Measurements from ENCODE around the gene THADA. TPM values are rescaled to one million over a fixed set of nuclear protein-coding genes. Genes with fewer than 3 reads are reported as not detected.

Gene THADA
- total RNA-seq, 1 donor from 2014 or later: 11.0 TPM

GRCh38 chr2:43405829-43406228, 190.0 kb downstream of the THADA start:
- TF ChIP-seq CTCF (conservative IDR thresholded peaks at IDR 0.05; ENCODE audit: low read depth, low read length): no peak
- H3K4me3 ChIP-seq (ENCODE audit: low read depth, low read length): no peak overlapping the region

DNA sequence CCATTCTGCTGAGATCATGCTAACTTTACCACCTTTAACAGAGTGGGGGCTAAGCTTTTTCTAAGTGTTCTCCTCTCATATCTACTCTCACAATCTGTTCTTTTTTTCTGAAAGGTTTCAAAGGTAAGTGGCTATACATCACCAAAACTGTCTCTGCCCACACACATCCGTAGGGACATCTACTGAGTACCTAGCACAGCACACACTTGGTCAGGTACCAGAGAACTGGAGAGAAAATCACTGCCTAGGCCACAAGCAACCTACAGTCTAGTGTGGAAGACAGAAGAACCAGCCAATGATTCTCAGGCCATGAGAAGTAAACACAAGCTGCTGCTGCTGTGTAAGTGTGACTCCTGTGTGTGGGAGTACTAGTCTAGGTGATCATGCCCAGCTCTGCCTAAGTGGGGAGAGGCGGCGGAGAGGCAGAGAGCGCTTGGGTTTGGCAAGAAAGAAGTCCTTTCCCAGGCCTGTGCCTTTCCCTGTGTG, 193.3 kb downstream of the THADA start:
- TF ChIP-seq CTCF (conservative IDR thresholded peaks at IDR 0.05; ENCODE audit: low read depth, low read length): no peak
- H3K4me3 ChIP-seq (ENCODE audit: low read depth, low read length): no peak overlapping the region
- no peak for DNase-seq (ENCODE audit: low read depth)

More at GRCh38 chr2:43405829-43406228, 190.0 kb downstream of the THADA start:
- DNase-seq (ENCODE audit: low read depth): no peak

GRCh38 chr2:43402002-43402401, 193.8 kb downstream of the THADA start:
- no peak for TF ChIP-seq CTCF (conservative IDR thresholded peaks at IDR 0.05; ENCODE audit: low read depth, low read length)
- H3K4me3 ChIP-seq (ENCODE audit: low read depth, low read length): no peak overlapping the region
- no peak for DNase-seq (ENCODE audit: low read depth)

- TF ChIP-seq CTCF (conservative IDR thresholded peaks at IDR 0.05; ENCODE audit: low read depth, low read length): no peak
- no peak for DNase-seq (ENCODE audit: low read depth)
- no peak overlapping the region for H3K4me3 ChIP-seq (ENCODE audit: low read depth, low read length)
Measured at GRCh38 chr2:43400508-43400907, 195.3 kb downstream of the THADA start.

DNA sequence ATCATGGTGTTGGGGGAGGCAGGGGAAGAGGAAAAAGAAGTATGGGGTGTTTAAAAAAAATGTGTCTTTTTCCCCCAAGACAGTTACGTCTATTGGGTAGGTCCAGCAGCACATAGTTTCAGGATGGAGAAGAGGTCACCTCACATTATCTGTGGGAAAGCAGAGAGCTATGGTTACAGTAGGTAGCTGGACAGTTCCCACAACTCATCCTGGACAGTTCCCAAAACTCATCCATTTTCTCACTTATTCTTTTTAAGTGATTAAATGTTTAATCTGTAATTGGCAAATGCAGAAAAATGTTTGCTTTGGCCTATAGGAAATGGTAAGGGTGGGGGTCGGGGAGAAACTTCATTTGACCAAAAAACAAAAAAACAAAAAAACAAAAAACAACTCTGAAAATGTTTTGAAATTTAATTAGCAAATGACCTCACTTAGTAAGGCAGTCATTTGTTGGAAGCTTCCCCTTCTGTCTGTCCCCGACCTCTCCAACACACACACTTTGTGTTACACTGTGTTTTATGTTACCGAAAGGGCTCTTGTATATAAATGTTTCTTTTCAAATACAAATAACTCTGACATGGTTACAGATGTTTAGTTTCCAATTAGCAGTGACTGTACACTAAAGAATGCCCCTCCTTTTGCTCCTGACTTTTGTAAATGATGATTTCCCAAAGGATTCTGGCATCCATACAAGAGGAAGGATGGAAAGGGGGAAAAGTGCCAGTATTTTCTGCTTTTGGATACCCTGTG, 196.1 kb downstream of the THADA start:
- no peak for TF ChIP-seq CTCF (conservative IDR thresholded peaks at IDR 0.05; ENCODE audit: low read depth, low read length)
- H3K4me3 ChIP-seq (ENCODE audit: low read depth, low read length): no peak overlapping the region
- DNase-seq (ENCODE audit: low read depth): no peak

DNA sequence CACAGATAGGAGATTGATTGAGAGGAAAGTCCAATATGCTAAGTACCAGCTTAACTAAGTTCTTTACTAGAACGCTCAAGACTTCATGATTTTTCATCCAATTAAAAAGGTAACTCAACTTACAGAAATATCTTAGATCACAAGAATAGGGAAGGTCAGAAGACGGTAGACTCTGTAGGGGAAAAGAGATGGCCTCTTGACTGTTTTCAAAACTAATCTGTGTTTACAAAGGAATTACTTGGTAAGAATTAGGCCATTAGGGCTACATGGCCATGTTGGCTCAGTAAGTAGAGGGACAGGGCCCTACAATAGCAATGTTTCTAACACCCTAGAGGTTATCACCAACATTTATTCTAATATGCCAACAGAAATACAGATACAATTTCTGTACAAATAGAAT, 196.7 kb downstream of the THADA start:
- no peak for DNase-seq (ENCODE audit: low read depth)
- H3K4me3 ChIP-seq (ENCODE audit: low read depth, low read length): no peak overlapping the region
- TF ChIP-seq CTCF (conservative IDR thresholded peaks at IDR 0.05; ENCODE audit: low read depth, low read length): no peak

- H3K4me3 ChIP-seq (ENCODE audit: low read depth, low read length): no peak overlapping the region
- DNase-seq (ENCODE audit: low read depth): no peak
- no peak for TF ChIP-seq CTCF (conservative IDR thresholded peaks at IDR 0.05; ENCODE audit: low read depth, low read length)
Measured at GRCh38 chr2:43397821-43398220, 198.0 kb downstream of the THADA start.
